Breast epithelium (tissue), 4 donors: ENCODE measurements around the gene TIMM10B. TPM values are rescaled to one million over a fixed set of nuclear protein-coding genes. Genes with fewer than 3 reads are reported as not detected.

Experiments
- DNase-seq, 2 donors: peaks; one replicate each; pipeline ENCODE4 v3.0.0-alpha.2; 2019; ENCODE audit warnings: low spot score in 2 of 2
- H3K27ac ChIP-seq, 2 donors: fragments of 200-600 bp; sonication (generic) in 1 of 2; one replicate each; pipeline ENCODE4 v1.5.1; 2016 to 2019; ENCODE audit warnings: mild to moderate bottlenecking in 1 of 2
- H3K27me3 ChIP-seq, 2 donors: fragments of 200-600 bp; sonication (generic) in 1 of 2; one replicate each; pipeline versions ENCODE4 v1.5.1 to v1.6.0; 2017 to 2019; ENCODE audit warnings: control low read depth in 1 of 2, mild to moderate bottlenecking in 1 of 2
- H3K36me3 ChIP-seq: fragments of 200-600 bp; one replicate; pipeline ENCODE4 v1.5.1; 2019
- H3K4me1 ChIP-seq, 2 donors: fragments of 200-600 bp; sonication (generic); one replicate each; pipeline ENCODE4 v1.5.1; 2016 to 2019; ENCODE audit warnings: control low read depth in 1 of 2
- H3K4me3 ChIP-seq, 3 donors: fragments of 200-600 bp; sonication (generic); 1 replicate in 2 of 3; 2 replicates in 1 of 3; pipeline ENCODE4 v1.5.1; 2016 to 2019; ENCODE audit warnings: mild to moderate bottlenecking in 3 of 3, moderate library complexity in 2 of 3
- H3K9me3 ChIP-seq, 2 donors: fragments of 200-600 bp; sonication (generic) in 1 of 2; one replicate each; pipeline ENCODE4 v1.5.1; 2016 to 2019; ENCODE audit warnings: control low read depth in 1 of 2
- CTCF ChIP-seq, 3 donors: fragments of 450-650 bp; IDR thresholded peaks; one replicate each; pipeline ENCODE4 v1.5.1; 2016 to 2017; ENCODE audit warnings: antibody characterized with exemption in 3 of 3, mild to moderate bottlenecking in 3 of 3, moderate library complexity in 3 of 3
- POLR2A ChIP-seq: fragments of 450-650 bp; IDR thresholded peaks from one replicate; pipeline ENCODE4 v1.6.1; 2016; ENCODE audit warnings: antibody characterized with exemption, mild to moderate bottlenecking, moderate library complexity
- POLR2AphosphoS5 ChIP-seq, 3 donors: sonication (generic); formaldehyde crosslinking; IDR thresholded peaks; one replicate each; pipeline ENCODE4 v1.6.1; 2017; ENCODE audit warnings: antibody characterized with exemption in 3 of 3
- intact Hi-C: fragments of 100-400 bp; cut with DNase I; formaldehyde crosslinking; loops from one replicate; pipeline ENCODE4 v1.15.1; 2023; ENCODE audit warnings: low total_unique reads
- total RNA-seq, 3 donors: library from RNA; depleted of rRNA; stranded (reverse); fragments of >200 nt; gene quantifications; one replicate each; pipeline ENCODE4 v1.1.0, GENCODE V29; 2016

TIMM10B gene
- total RNA-seq, 3 donors from 2014 or later = 30.7 to 49.2 (median 39.3) TPM

GRCh38 chr11:6482441-6482840 is 1.1 kb downstream of the TIMM10B start:
- intact Hi-C loops = no loop called here
- H3K9me3 ChIP-seq = no peaks in the 10 kb centered on the region
- no peak for TF ChIP-seq CTCF (IDR thresholded peaks at IDR 0.05)
- TF ChIP-seq POLR2A = no peak
- TF ChIP-seq POLR2AphosphoS5 (IDR thresholded peaks at IDR 0.05) = no peak
- DNase-seq = no peak
- H3K27ac ChIP-seq = peak overlapping the region; percentile 95 to 97
- H3K36me3 ChIP-seq = no peaks in the 10 kb centered on the region
- peaks cover 0 to 9% of the 10 kb centered on the region in 2 donors for H3K4me1 ChIP-seq
- H3K4me3 ChIP-seq = peak overlapping the region in 2 of 3 donors; percentile 81
- H3K27me3 ChIP-seq = no peaks in the 10 kb centered on the region

GRCh38 chr11:6483015-6483414 is 1.7 kb downstream of the TIMM10B start:
- Histone ChIP-seq H3K4me3 (no peak overlapping the region), H3K27ac (peak overlapping the region in 1 of 2 donors; percentile 97), H3K27me3 (no peaks in the 10 kb centered on the region), H3K4me1 (peaks cover 0 to 9% of the 10 kb centered on the region in 2 donors), H3K36me3 (no peaks in the 10 kb centered on the region), H3K9me3 (no peaks in the 10 kb centered on the region)
- no peak for DNase-seq
- intact Hi-C loops = no loop called here
- TF ChIP-seq CTCF (IDR thresholded peaks at IDR 0.05) (no peak), POLR2AphosphoS5 (IDR thresholded peaks at IDR 0.05) (no peak), POLR2A (no peak)

- Histone ChIP-seq H3K27me3 (no peaks in the 10 kb centered on the region), H3K36me3 (no peaks in the 10 kb centered on the region), H3K4me3 (no peak overlapping the region), H3K9me3 (no peaks in the 10 kb centered on the region), H3K4me1 (peaks cover 0 to 9% of the 10 kb centered on the region in 2 donors), H3K27ac (no peak overlapping the region)
- intact Hi-C loops = no loop called here
- no peak for DNase-seq
- TF ChIP-seq POLR2AphosphoS5 (IDR thresholded peaks at IDR 0.05) (no peak), POLR2A (no peak), CTCF (IDR thresholded peaks at IDR 0.05) (no peak)
These were observed 4.4 kb downstream of the TIMM10B start for GRCh38 chr11:6485661-6486060.

- H3K4me3 ChIP-seq = no peak overlapping the region
- no peaks in the 10 kb centered on the region for H3K27me3 ChIP-seq
- H3K36me3 ChIP-seq = no peaks in the 10 kb centered on the region
- peaks cover 0 to 9% of the 10 kb centered on the region in 2 donors for H3K4me1 ChIP-seq
- intact Hi-C loops = no loop called here
- no peak for DNase-seq
- H3K9me3 ChIP-seq = no peaks in the 10 kb centered on the region
- TF ChIP-seq POLR2A = no peak
- TF ChIP-seq POLR2AphosphoS5 (IDR thresholded peaks at IDR 0.05) = no peak
- TF ChIP-seq CTCF (IDR thresholded peaks at IDR 0.05) = no peak
- no peak overlapping the region for H3K27ac ChIP-seq
These were observed 5.0 kb downstream of the TIMM10B start for GRCh38 chr11:6486256-6486655.

GRCh38 chr11:6486938-6487337 is 5.6 kb downstream of the TIMM10B start:
- Histone ChIP-seq H3K4me1 (peaks cover 0 to 7% of the 10 kb centered on the region in 2 donors), H3K4me3 (no peak overlapping the region), H3K27ac (no peak overlapping the region), H3K27me3 (no peaks in the 10 kb centered on the region), H3K36me3 (no peaks in the 10 kb centered on the region), H3K9me3 (no peaks in the 10 kb centered on the region)
- intact Hi-C loops = no loop called here
- TF ChIP-seq POLR2A = no peak
- no peak for TF ChIP-seq CTCF (IDR thresholded peaks at IDR 0.05)
- TF ChIP-seq POLR2AphosphoS5 (IDR thresholded peaks at IDR 0.05) = no peak
- no peak for DNase-seq
